Measurements from ENCODE around the gene ADRB1. TPM values are rescaled to one million over a fixed set of nuclear protein-coding genes. Genes with fewer than 3 reads are reported as not detected.

ADRB1 gene
- polyA plus RNA-seq, 1 experiment: not detected

DNA sequence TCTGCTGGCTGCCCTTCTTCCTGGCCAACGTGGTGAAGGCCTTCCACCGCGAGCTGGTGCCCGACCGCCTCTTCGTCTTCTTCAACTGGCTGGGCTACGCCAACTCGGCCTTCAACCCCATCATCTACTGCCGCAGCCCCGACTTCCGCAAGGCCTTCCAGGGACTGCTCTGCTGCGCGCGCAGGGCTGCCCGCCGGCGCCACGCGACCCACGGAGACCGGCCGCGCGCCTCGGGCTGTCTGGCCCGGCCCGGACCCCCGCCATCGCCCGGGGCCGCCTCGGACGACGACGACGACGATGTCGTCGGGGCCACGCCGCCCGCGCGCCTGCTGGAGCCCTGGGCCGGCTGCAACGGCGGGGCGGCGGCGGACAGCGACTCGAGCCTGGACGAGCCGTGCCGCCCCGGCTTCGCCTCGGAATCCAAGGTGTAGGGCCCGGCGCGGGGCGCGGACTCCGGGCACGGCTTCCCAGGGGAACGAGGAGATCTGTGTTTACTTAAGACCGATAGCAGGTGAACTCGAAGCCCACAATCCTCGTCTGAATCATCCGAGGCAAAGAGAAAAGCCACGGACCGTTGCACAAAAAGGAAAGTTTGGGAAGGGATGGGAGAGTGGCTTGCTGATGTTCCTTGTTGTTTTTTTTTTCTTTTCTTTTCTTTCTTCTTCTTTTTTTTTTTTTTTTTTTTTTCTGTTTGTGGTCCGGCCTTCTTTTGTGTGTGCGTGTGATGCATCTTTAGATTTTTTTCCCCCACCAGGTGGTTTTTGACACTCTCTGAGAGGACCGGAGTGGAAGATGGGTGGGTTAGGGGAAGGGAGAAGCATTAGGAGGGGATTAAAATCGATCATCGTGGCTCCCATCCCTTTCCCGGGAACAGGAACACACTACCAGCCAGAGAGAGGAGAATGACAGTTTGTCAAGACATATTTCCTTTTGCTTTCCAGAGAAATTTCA lies 1.7 kb downstream of the ADRB1 start:
- POLR2A ChIA-PET: no interaction called here
- CTCF ChIA-PET: interaction anchor here (1.0 kb wide), 1 partner anchor 246 kb away, joined by 3 read pairs; no protein-coding TSS in a partner anchor
- DNase-seq (ENCODE audit: low read depth, low spot score): no peak
- no peak overlapping the region for H3K27ac ChIP-seq (ENCODE audit: low read depth, low read length)
- peaks cover 55% of the 10 kb centered on the region for H3K27me3 ChIP-seq (ENCODE audit: control insufficient read depth, insufficient read depth, low read length)
- TF ChIP-seq, protein P1, sequence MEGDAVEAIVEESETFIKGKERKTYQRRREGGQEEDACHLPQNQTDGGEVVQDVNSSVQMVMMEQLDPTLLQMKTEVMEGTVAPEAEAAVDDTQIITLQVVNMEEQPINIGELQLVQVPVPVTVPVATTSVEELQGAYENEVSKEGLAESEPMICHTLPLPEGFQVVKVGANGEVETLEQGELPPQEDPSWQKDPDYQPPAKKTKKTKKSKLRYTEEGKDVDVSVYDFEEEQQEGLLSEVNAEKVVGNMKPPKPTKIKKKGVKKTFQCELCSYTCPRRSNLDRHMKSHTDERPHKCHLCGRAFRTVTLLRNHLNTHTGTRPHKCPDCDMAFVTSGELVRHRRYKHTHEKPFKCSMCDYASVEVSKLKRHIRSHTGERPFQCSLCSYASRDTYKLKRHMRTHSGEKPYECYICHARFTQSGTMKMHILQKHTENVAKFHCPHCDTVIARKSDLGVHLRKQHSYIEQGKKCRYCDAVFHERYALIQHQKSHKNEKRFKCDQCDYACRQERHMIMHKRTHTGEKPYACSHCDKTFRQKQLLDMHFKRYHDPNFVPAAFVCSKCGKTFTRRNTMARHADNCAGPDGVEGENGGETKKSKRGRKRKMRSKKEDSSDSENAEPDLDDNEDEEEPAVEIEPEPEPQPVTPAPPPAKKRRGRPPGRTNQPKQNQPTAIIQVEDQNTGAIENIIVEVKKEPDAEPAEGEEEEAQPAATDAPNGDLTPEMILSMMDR (IDR thresholded peaks at IDR 0.05; ENCODE audit: low read depth, low read length): no peak
- H3K9me3 ChIP-seq (ENCODE audit: control insufficient read depth, insufficient read depth, low read length): peaks cover 5% of the 10 kb centered on the region; the same call in 1 of the 2 replicates
- H3K4me3 ChIP-seq (ENCODE audit: low read depth, low read length): no peak overlapping the region

DNA sequence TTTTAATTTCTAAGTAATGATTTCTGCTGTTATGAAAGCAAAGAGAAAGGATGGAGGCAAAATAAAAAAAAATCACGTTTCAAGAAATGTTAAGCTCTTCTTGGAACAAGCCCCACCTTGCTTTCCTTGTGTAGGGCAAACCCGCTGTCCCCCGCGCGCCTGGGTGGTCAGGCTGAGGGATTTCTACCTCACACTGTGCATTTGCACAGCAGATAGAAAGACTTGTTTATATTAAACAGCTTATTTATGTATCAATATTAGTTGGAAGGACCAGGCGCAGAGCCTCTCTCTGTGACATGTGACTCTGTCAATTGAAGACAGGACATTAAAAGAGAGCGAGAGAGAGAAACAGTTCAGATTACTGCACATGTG lies 2.4 kb downstream of the ADRB1 start:
- Histone ChIP-seq H3K27me3 (ENCODE audit: control insufficient read depth, insufficient read depth, low read length) (peaks cover 52% of the 10 kb centered on the region), H3K9me3 (ENCODE audit: control insufficient read depth, insufficient read depth, low read length) (peaks cover 5% of the 10 kb centered on the region; the same call in 1 of the 2 replicates), H3K4me3 (ENCODE audit: low read depth, low read length) (no peak overlapping the region), H3K27ac (ENCODE audit: low read depth, low read length) (no peak overlapping the region)
- DNase-seq (ENCODE audit: low read depth, low spot score): no peak
- ChIA-PET CTCF (interaction anchor here (0.8 to 1.0 kb wide), 2 partner anchors 236 to 247 kb away, joined by 3 to 5 read pairs; no protein-coding TSS in a partner anchor), POLR2A (no interaction called here)
- TF ChIP-seq, protein P1 (IDR thresholded peaks at IDR 0.05; ENCODE audit: low read depth, low read length): no peak

DNA sequence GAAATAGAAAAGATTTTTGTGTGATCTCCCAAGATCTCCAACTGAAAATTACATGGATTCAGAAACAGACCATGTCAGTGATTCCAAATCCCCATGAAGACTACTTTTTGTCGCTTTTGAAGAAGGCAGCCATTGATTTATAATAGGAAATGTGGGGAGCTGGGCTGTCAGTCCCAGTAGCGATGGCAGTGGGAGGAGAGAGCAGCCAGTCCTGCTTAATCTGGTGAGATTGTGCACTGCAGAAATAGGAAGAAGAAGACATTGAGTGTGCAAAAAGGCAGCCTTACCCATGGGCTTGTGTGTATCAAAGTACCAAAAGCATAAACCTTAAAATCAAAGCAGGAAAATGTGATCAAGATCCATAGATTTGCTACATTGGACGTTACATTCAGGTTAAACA lies 4.8 kb downstream of the ADRB1 start:
- TF ChIP-seq, protein P1 (IDR thresholded peaks at IDR 0.05; ENCODE audit: low read depth, low read length): no peak
- POLR2A ChIA-PET: interaction anchor here (0.6 kb wide), 1 partner anchor 37 kb away, joined by 4 read pairs; no protein-coding TSS in a partner anchor
- Histone ChIP-seq H3K27me3 (ENCODE audit: control insufficient read depth, insufficient read depth, low read length) (peaks cover 36% of the 10 kb centered on the region), H3K27ac (ENCODE audit: low read depth, low read length) (no peak overlapping the region), H3K9me3 (ENCODE audit: control insufficient read depth, insufficient read depth, low read length) (peaks cover 5% of the 10 kb centered on the region; the same call in 1 of the 2 replicates), H3K4me3 (ENCODE audit: low read depth, low read length) (no peak overlapping the region)
- CTCF ChIA-PET: no interaction called here
- DNase-seq (ENCODE audit: low read depth, low spot score): no peak

DNA sequence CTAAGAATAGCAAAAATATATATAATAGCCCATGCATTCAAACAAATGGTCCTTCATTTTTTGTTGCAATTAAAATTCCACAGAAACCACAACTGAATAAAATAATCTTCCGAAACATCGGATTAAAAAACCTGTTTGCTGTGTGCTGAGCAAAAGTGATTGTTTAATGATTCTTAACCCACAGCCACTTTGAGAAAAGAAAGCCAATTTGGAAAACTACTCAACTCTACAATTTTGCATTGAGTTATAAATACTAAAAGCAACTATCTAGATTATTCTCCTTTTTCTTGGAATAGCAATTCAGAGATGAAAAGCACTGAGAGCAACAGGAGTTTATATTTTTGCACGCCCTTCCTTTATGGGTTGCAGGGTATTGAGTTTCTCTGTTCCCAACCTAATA lies 8.0 kb downstream of the ADRB1 start:
- Histone ChIP-seq H3K9me3 (ENCODE audit: control insufficient read depth, insufficient read depth, low read length) (no peaks in the 10 kb centered on the region), H3K27me3 (ENCODE audit: control insufficient read depth, insufficient read depth, low read length) (peaks cover 29% of the 10 kb centered on the region), H3K4me3 (ENCODE audit: low read depth, low read length) (no peak overlapping the region), H3K27ac (ENCODE audit: low read depth, low read length) (no peak overlapping the region)
- TF ChIP-seq, protein P1 (IDR thresholded peaks at IDR 0.05; ENCODE audit: low read depth, low read length): no peak
- no peak for DNase-seq (ENCODE audit: low read depth, low spot score)
- CTCF ChIA-PET: no interaction called here
- POLR2A ChIA-PET: no interaction called here

DNA sequence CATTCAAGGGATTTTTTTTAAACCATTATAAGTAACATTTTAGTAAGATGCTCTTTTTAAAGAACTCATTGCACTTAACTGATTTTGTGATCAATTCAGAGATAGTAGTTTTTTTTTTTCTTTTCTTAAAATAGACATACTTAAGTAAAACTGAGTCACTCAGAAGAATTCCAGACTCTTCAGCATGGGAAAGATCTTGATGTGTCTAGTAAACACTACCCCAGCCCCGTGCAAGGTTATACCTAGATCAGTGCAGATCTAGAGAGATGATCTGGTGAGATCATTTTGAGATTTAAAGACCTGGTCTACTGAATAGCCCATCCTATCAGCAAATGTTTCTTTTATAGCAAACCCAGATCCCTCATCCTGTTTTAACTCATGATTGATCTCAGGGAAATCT lies 8.6 kb downstream of the ADRB1 start:
- TF ChIP-seq, protein P1 (IDR thresholded peaks at IDR 0.05; ENCODE audit: low read depth, low read length): no peak
- ChIA-PET POLR2A (no interaction called here), CTCF (no interaction called here)
- no peak overlapping the region for H3K27ac ChIP-seq (ENCODE audit: low read depth, low read length)
- H3K27me3 ChIP-seq (ENCODE audit: control insufficient read depth, insufficient read depth, low read length): peaks cover 24% of the 10 kb centered on the region
- no peaks in the 10 kb centered on the region for H3K9me3 ChIP-seq (ENCODE audit: control insufficient read depth, insufficient read depth, low read length)
- DNase-seq (ENCODE audit: low read depth, low spot score): no peak
- H3K4me3 ChIP-seq (ENCODE audit: low read depth, low read length): no peak overlapping the region
